ENCODE data around the gene FUOM.

FUOM gene

DNA sequence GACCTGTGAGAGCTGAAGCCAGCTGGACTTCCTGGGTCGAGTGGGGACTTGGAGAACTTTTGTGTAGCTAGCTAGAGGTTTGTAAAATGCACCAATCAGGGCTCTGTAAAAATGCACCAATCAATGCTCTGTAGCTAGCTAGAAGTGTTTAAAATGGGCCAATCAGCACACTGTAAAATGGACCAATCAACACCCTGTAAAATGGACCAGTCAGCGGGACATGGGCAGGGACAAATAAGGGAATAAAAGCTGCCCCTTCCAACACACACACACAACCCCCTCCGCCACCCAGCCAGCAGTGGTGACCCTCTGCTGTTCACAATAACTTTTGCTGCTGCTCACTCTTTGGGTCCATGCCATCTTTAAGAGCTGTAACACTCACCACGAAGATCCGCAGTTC is 42.0 kb downstream of the FUOM start:
- TF ChIP-seq, protein P1, sequence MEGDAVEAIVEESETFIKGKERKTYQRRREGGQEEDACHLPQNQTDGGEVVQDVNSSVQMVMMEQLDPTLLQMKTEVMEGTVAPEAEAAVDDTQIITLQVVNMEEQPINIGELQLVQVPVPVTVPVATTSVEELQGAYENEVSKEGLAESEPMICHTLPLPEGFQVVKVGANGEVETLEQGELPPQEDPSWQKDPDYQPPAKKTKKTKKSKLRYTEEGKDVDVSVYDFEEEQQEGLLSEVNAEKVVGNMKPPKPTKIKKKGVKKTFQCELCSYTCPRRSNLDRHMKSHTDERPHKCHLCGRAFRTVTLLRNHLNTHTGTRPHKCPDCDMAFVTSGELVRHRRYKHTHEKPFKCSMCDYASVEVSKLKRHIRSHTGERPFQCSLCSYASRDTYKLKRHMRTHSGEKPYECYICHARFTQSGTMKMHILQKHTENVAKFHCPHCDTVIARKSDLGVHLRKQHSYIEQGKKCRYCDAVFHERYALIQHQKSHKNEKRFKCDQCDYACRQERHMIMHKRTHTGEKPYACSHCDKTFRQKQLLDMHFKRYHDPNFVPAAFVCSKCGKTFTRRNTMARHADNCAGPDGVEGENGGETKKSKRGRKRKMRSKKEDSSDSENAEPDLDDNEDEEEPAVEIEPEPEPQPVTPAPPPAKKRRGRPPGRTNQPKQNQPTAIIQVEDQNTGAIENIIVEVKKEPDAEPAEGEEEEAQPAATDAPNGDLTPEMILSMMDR (IDR thresholded peaks at IDR 0.05) = no peak

DNA sequence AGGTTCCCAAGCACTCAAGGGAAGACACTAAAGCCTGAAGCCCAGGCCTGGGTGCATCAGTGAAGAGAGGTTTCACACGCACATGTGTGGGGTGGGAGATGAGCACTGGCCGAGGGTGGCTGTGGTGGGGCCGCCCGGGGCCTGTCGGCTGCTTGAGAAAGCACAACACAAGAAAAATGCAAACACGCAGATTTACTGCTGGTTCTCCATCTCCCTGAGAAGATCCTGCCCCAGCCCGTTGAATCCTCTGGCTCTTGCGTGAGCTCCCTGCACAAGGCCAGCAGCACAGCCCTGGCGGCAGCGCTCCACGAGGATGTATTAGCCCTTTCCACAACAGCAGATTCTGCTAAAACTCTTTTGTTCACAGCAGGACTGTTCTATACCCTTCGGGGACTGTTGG is 42.9 kb downstream of the FUOM start:
- TF ChIP-seq, protein P1 (IDR thresholded peaks at IDR 0.05) = no peak

DNA sequence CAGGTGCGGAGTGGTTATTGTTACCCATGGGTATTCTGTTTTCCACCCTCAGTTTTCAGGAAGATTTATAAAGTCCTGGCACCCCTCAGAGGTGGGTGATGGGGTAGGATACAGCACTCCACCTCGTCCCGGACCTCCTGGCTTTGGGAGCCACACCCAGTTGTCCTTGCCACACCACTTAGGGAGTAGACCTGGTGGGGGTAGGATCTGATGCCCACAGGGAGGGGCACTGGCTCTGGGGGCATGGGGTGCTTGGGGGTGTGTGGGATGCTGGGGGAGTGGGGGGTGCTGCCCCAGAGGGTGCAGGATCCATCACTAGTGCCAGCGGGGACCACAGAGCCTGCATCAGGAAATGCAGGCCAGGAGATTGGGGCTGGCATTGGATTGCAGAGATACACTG is 44.6 kb downstream of the FUOM start:
- TF ChIP-seq, protein P1 (IDR thresholded peaks at IDR 0.05) = no peak

DNA sequence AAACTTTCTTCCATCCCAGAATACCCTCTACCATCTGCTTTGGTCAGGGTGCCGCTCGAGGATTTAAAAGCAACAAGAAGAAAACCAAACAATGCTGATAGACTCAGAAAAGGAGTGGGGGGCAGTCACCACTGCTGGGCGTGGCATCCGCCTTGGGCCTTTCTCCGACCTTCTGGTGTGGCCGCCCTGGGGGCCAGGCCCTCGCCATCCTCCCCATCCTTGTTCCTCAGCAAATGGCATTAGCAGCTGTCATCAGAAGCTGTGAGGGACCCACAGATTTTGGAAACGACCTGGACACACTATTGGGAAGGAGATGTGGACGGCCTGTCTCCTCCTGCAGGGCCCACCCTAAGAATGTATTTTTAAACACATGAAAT is 45.1 kb downstream of the FUOM start:
- TF ChIP-seq, protein P1 (IDR thresholded peaks at IDR 0.05) = no peak

DNA sequence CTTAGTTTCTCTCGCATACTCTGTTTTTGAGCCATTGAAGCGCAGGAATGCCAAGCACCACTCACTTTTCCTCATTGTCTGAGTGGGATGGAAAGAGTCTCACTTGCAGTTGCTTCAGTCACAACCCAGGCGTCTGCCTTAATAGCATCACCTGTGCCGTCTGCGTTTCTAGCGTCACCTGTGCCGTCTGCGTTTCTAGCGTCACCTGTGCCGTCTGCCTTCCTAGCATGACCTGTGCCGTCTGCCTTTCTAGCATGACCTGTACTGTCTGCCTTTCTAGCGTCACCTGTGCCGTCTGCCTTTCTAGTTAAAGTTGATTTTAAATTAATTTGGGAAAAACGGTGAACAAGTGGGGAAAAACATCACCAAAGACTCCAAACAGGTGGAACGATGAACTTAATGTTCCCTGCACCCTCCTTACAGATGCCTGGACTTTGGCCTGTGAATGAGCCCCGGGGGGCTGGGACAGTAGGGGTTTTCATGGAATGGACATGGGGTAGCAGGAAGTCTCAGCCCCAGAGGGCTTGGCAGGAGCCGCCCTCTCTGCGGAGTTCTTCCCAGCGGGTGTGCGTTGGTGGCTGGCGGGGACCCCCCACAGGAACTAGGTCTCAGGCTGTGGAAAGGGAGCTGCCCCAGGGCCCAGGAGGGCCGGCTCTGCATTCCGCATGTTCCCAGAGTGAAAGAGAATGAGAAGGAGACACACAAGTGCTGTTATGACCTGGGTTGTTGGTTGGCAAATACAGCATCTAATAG is 45.6 kb downstream of the FUOM start:
- TF ChIP-seq, protein P1 (IDR thresholded peaks at IDR 0.05) = no peak

DNA sequence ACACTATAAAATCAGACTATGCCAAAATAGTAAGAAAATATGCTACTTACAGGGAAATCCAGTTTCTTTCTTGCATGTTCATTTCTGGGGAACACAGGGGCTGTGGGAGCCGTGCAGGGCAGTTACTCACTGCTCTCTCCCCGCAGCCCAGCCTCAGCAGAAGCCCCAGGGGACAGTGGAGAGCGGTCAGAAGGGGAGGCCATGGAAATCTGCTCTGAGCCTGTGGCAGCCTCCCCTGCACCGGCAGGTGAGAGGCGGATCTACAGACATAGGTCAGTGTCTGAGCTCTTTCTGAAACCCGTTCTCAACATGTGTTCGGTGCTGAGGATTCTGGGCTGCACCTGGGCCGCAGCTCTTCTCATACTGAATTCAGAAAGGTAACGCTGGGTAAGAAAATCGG is 46.2 kb downstream of the FUOM start:
- TF ChIP-seq, protein P1 (IDR thresholded peaks at IDR 0.05) = no peak

DNA sequence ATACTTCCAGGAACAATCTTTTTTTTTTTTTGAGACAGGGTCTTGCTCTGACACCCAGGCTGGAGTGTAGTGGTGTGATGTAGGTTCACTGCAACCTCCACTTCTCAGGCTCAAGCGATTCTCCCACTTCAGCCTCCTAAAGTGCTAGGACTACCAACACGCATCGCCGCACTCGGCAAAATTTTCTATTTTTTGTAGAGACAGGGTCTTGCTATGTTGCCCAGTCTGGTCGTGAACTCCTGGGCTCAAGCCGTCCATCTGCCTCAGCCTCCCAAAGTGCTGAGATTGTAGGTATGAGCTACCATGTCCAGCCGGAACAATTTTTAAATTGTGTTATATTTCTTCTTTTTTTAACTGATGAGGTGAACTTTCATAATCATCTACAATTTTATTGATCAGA is 47.0 kb downstream of the FUOM start:
- TF ChIP-seq, protein P1 (IDR thresholded peaks at IDR 0.05) = no peak

DNA sequence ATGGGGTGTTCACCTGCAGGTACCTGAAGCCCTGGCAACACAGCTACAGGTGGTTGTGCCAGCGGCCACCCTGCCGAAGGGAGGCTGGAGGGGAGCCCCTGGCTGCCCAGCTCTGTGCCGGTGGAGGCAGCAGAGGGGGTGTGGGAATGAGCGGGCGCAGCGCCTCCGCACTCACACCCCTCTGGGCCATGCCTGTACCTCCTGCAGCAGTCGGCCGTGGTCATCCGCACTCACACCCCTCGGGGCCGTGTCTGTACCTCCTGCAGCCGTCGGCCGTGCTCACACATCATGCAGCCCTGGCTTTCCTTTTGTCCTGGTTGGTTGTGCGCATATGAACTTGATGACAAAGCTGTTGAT is 47.4 kb downstream of the FUOM start:
- TF ChIP-seq, protein P1 (IDR thresholded peaks at IDR 0.05) = no peak

All from LNCAP (cell line).